ENCODE results near the gene LILRB5.
"Not testable (repeated sequence)": the region's sequence is repeated elsewhere in the genome, so short reads cannot be mapped to it uniquely, and the experiment has no call there.

The LILRB5 gene

GRCh38 chr19:54275951-54276350, 18.9 kb upstream of the LILRB5 start:
- no peak for DNase-seq (ENCODE audit: low read depth)

GRCh38 chr19:54274516-54274915, 17.4 kb upstream of the LILRB5 start:
- DNase-seq (ENCODE audit: low read depth): not testable (repeated sequence)

- DNase-seq (ENCODE audit: low read depth): no peak
Measured at GRCh38 chr19:54273821-54274220, 16.7 kb upstream of the LILRB5 start.

GRCh38 chr19:54272181-54272580, 15.1 kb upstream of the LILRB5 start:
- DNase-seq (ENCODE audit: low read depth): not testable (repeated sequence)

GRCh38 chr19:54271587-54271986, 14.5 kb upstream of the LILRB5 start:
- DNase-seq (ENCODE audit: low read depth): not testable (repeated sequence)

- no peak for DNase-seq (ENCODE audit: low read depth)
Measured at GRCh38 chr19:54271106-54271505, 14.0 kb upstream of the LILRB5 start.

- DNase-seq (ENCODE audit: low read depth): no peak
Measured at GRCh38 chr19:54268936-54269335, 11.9 kb upstream of the LILRB5 start.

- peak; percentile 34 for DNase-seq (ENCODE audit: low read depth)
Measured at GRCh38 chr19:54266133-54266532, 9.1 kb upstream of the LILRB5 start.

GRCh38 chr19:54262470-54262869, 5.4 kb upstream of the LILRB5 start:
- no peak for DNase-seq (ENCODE audit: low read depth)

- no peak for DNase-seq (ENCODE audit: low read depth)
Measured at GRCh38 chr19:54262066-54262465, 5.0 kb upstream of the LILRB5 start.

- DNase-seq (ENCODE audit: low read depth): no peak
Measured at GRCh38 chr19:54256250-54257115, 590 bp downstream of the LILRB5 start.

- no peak for DNase-seq (ENCODE audit: low read depth)
Measured at GRCh38 chr19:54255105-54255775, 1.8 kb downstream of the LILRB5 start.

- no peak for DNase-seq (ENCODE audit: low read depth)
Measured at GRCh38 chr19:54254195-54254906, 2.7 kb downstream of the LILRB5 start.

- no peak for DNase-seq (ENCODE audit: low read depth)
Measured at GRCh38 chr19:54253331-54254194, 3.5 kb downstream of the LILRB5 start.

- DNase-seq (ENCODE audit: low read depth): no peak
Measured at GRCh38 chr19:54252845-54253244, 4.2 kb downstream of the LILRB5 start.

GRCh38 chr19:54252243-54252642, 4.8 kb downstream of the LILRB5 start:
- DNase-seq (ENCODE audit: low read depth): no peak

- DNase-seq (ENCODE audit: low read depth): no peak
Measured at GRCh38 chr19:54248016-54248601, 9.0 kb downstream of the LILRB5 start.

GRCh38 chr19:54247106-54247930, 9.8 kb downstream of the LILRB5 start:
- no peak for DNase-seq (ENCODE audit: low read depth)

GRCh38 chr19:54245936-54246335, 11.1 kb downstream of the LILRB5 start:
- DNase-seq (ENCODE audit: low read depth): no peak

GRCh38 chr19:54243809-54244208, 13.3 kb downstream of the LILRB5 start:
- not testable (repeated sequence) for DNase-seq (ENCODE audit: low read depth)
